Neural progenitor cell (in vitro differentiated cells): Measurements from ENCODE around the gene ECE2. TPM values are rescaled to one million over a fixed set of nuclear protein-coding genes. Genes with fewer than 3 reads are reported as not detected.

Experiments
- DNase-seq: peaks from one replicate; pipeline ENCODE4 v3.0.0-alpha.2; 2016; ENCODE audit warnings: low spot score
- H2AFZ ChIP-seq: fragments of 200-600 bp; sonication (generic); replicated peaks from 2 replicates; pipeline ENCODE4 v1.6.1; 2016; ENCODE audit warnings: antibody characterized with exemption
- H3F3A ChIP-seq: fragments of 200-600 bp; sonication (generic); 2 replicates; pipeline ENCODE4 v1.6.1; 2016; ENCODE audit warnings: antibody characterized with exemption, low read depth
- H3K27ac ChIP-seq: fragments of 200-600 bp; sonication (generic); 2 replicates; pipeline ENCODE4 v1.5.1; 2016; ENCODE audit warnings: mild to moderate bottlenecking
- H3K27me3 ChIP-seq: fragments of 200-600 bp; sonication (generic); 2 replicates; pipeline ENCODE4 v1.6.1; 2016; ENCODE audit warnings: mild to moderate bottlenecking, moderate library complexity
- H3K36me3 ChIP-seq: fragments of 200-600 bp; sonication (generic); 2 replicates; pipeline ENCODE4 v1.5.1; 2016
- H3K4me1 ChIP-seq: fragments of 200-600 bp; sonication (generic); 2 replicates; pipeline ENCODE4 v1.6.1; 2016; ENCODE audit warnings: mixed run types
- H3K4me2 ChIP-seq: fragments of 200-600 bp; sonication (generic); 2 replicates; pipeline ENCODE4 v1.6.1; 2016
- H3K4me3 ChIP-seq: fragments of 200-600 bp; sonication (generic); 2 replicates; pipeline ENCODE4 v1.5.1; 2016
- H3K79me2 ChIP-seq: fragments of 200-600 bp; sonication (generic); 2 replicates; pipeline ENCODE4 v1.6.1; 2016; ENCODE audit warnings: low read depth
- H3K9ac ChIP-seq: fragments of 200-600 bp; sonication (generic); 2 replicates; pipeline ENCODE4 v1.6.1; 2016
- H3K9me3 ChIP-seq: fragments of 200-600 bp; sonication (generic); 2 replicates; pipeline ENCODE4 v1.5.1; 2016; ENCODE audit warnings: low read depth
- H4K20me1 ChIP-seq: fragments of 200-600 bp; sonication (generic); 2 replicates; pipeline ENCODE4 v1.6.1; 2016; ENCODE audit warnings: low read depth
- H3K27ac Mint-ChIP-seq: 3 replicates; pipeline ENCODE4 v1.8.0; 2021; ENCODE audit warnings: mixed read lengths
- H3K27me3 Mint-ChIP-seq: 2 replicates; pipeline ENCODE4 v1.8.0; 2022; ENCODE audit warnings: low read depth, mild to moderate bottlenecking, inconsistent platforms, moderate library complexity, mixed read lengths; ENCODE audit not compliant: insufficient read depth
- H3K36me3 Mint-ChIP-seq: 3 replicates; pipeline ENCODE4 v1.8.0; 2021; ENCODE audit warnings: mixed read lengths
- H3K4me1 Mint-ChIP-seq: 3 replicates; pipeline ENCODE4 v1.8.0; 2021; ENCODE audit warnings: mixed read lengths
- H3K4me3 Mint-ChIP-seq: 3 replicates; pipeline ENCODE4 v1.8.0; 2021; ENCODE audit warnings: mild to moderate bottlenecking, moderate library complexity, mixed read lengths
- H3K9me3 Mint-ChIP-seq: 3 replicates; pipeline ENCODE4 v1.8.0; 2020; ENCODE audit warnings: mixed read lengths
- CTCF ChIP-seq: fragments of 200-600 bp; sonication (generic); IDR thresholded peaks from 2 replicates; pipeline ENCODE4 v1.5.1; 2017; ENCODE audit warnings: antibody characterized with exemption, mild to moderate bottlenecking
- EZH2 ChIP-seq: fragments of 200-600 bp; sonication (generic); IDR thresholded peaks from 2 replicates; pipeline ENCODE4 v1.6.1; 2017; ENCODE audit warnings: antibody characterized with exemption, mild to moderate bottlenecking, moderate library complexity
- EZH2phosphoT487 ChIP-seq: fragments of 200-600 bp; sonication (generic); IDR thresholded peaks from 2 replicates; pipeline ENCODE4 v1.6.1; 2017; ENCODE audit warnings: antibody characterized with exemption
- total RNA-seq: library from RNA; depleted of rRNA; stranded (reverse); fragments of >200 nt; gene quantifications from 2 replicates; pipeline ENCODE4 v1.2.3, GENCODE V29; 2015; ENCODE audit warnings: low replicate concordance

Gene ECE2
- total RNA-seq, 1 donor from 2014 or later, result not detected

DNA sequence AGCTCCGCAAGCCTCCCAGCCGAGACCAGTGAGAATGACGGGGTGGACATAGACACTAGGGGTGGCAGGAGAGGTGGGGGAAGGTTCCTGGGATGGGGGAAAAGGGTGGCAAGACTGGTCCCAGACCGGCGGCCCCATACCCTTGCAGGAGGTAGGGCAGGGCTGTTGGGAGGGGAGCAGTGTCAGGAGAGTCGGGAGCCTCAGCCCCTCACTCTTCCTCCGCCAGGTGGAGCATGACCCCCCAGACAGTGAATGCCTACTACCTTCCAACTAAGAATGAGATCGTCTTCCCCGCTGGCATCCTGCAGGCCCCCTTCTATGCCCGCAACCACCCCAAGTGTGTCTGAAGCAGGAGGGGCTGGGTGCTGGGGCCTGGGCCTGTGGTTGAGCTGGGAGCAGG lies 14.5 kb downstream of the ECE2 start:
- no peaks in the 10 kb centered on the region for H4K20me1 ChIP-seq
- no peak overlapping the region for H3K4me2 ChIP-seq
- Mint-ChIP-seq H3K36me3 (no peaks in the 10 kb centered on the region), H3K4me3 (no peak overlapping the region), H3K9me3 (no peaks in the 10 kb centered on the region), H3K27ac (no peak overlapping the region), H3K4me1 (no peaks in the 10 kb centered on the region), H3K27me3 (peaks cover 11% of the 10 kb centered on the region)
- no peaks in the 10 kb centered on the region for H3K4me1 ChIP-seq
- TF ChIP-seq EZH2 (no peak), CTCF (no peak), EZH2phosphoT487 (no peak)
- no peak overlapping the region for H3K9ac ChIP-seq
- no peak for DNase-seq
- H3K27me3 ChIP-seq, result peaks cover 6% of the 10 kb centered on the region
- H2AFZ ChIP-seq, result no peak overlapping the region
- no peaks in the 10 kb centered on the region for H3K36me3 ChIP-seq
- H3K4me3 ChIP-seq, result no peak overlapping the region
- H3K79me2 ChIP-seq, result no peaks in the 10 kb centered on the region
- no peaks in the 10 kb centered on the region for H3K9me3 ChIP-seq
- H3F3A ChIP-seq, result no peaks in the 10 kb centered on the region
- H3K27ac ChIP-seq, result no peak overlapping the region

DNA sequence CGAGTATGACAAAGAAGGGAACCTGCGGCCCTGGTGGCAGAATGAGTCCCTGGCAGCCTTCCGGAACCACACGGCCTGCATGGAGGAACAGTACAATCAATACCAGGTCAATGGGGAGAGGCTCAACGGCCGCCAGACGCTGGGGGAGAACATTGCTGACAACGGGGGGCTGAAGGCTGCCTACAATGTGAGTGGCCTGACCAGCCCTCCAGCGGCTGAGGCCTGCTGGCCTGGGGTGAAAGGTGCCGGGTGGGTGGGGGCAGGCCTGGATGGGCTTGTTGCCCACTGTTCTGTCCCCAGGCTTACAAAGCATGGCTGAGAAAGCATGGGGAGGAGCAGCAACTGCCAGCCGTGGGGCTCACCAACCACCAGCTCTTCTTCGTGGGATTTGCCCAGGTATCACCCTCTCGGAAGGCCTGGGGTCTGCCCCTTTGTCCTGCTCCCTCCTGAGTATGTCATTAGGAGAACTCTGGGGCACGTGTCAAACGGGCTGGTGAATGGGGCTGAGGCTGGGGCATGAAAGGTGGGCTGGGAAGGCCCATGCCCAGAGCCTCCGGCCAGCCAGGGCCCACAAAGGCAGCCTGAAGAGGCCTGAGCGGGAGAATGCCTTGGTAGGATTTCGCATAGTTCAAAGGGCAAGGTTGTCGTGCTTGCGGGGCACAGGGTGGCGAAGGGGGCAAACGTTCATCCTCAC lies 15.4 kb downstream of the ECE2 start:
- H3K4me1 ChIP-seq, result no peaks in the 10 kb centered on the region
- no peak overlapping the region for H3K4me2 ChIP-seq
- no peaks in the 10 kb centered on the region for H4K20me1 ChIP-seq
- H3K79me2 ChIP-seq, result no peaks in the 10 kb centered on the region
- H3K27ac ChIP-seq, result no peak overlapping the region
- Mint-ChIP-seq H3K9me3 (no peaks in the 10 kb centered on the region), H3K4me1 (no peaks in the 10 kb centered on the region), H3K27me3 (peaks cover 11% of the 10 kb centered on the region), H3K36me3 (no peaks in the 10 kb centered on the region), H3K4me3 (no peak overlapping the region), H3K27ac (no peak overlapping the region)
- H3K36me3 ChIP-seq, result no peaks in the 10 kb centered on the region
- no peak overlapping the region for H3K9ac ChIP-seq
- TF ChIP-seq EZH2phosphoT487 (no peak), CTCF (no peak), EZH2 (no peak)
- no peak overlapping the region for H3K4me3 ChIP-seq
- no peak overlapping the region for H2AFZ ChIP-seq
- no peak for DNase-seq
- H3K27me3 ChIP-seq, result peaks cover 6% of the 10 kb centered on the region
- no peaks in the 10 kb centered on the region for H3K9me3 ChIP-seq
- H3F3A ChIP-seq, result no peaks in the 10 kb centered on the region

- Histone ChIP-seq H4K20me1 (no peaks in the 10 kb centered on the region), H3F3A (no peaks in the 10 kb centered on the region), H3K4me1 (no peaks in the 10 kb centered on the region), H3K9me3 (no peaks in the 10 kb centered on the region), H3K27me3 (peaks cover 6% of the 10 kb centered on the region), H3K79me2 (no peaks in the 10 kb centered on the region), H3K4me2 (no peak overlapping the region), H3K9ac (no peak overlapping the region), H3K36me3 (no peaks in the 10 kb centered on the region), H3K27ac (no peak overlapping the region), H2AFZ (no peak overlapping the region), H3K4me3 (no peak overlapping the region)
- H3K4me3 Mint-ChIP-seq, result no peak overlapping the region
- peaks cover 8% of the 10 kb centered on the region for H3K27me3 Mint-ChIP-seq
- no peak overlapping the region for H3K27ac Mint-ChIP-seq
- no peaks in the 10 kb centered on the region for H3K36me3 Mint-ChIP-seq
- TF ChIP-seq EZH2phosphoT487, result no peak
- TF ChIP-seq EZH2, result no peak
- no peaks in the 10 kb centered on the region for H3K4me1 Mint-ChIP-seq
- H3K9me3 Mint-ChIP-seq, result no peaks in the 10 kb centered on the region
- no peak for DNase-seq
Observed at GRCh38 chr3:184291738-184292445, 16.1 kb downstream of the ECE2 start.

DNA sequence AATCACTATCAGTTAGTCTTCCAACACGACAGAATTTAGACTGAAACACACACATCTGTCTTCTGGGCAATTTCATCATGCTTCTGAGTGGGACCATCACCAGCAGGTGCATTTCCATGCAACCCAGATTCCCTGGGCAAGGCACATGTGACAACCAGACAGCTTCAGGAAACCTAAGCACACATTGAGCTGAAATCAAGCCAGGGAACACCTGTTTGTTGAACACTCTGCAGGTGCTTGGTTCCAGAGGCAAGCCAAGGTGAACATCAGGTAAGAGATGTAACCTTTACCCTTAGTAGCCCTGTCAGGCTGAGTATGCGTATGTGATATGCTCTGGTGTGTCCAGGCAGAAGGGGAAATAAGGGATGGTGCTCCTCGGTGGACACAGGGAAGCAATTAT lies 19.9 kb downstream of the ECE2 start:
- Histone ChIP-seq H3F3A (peaks cover 9% of the 10 kb centered on the region), H3K4me1 (peaks cover 8% of the 10 kb centered on the region), H3K27me3 (peaks cover 3% of the 10 kb centered on the region), H3K79me2 (peaks cover 17% of the 10 kb centered on the region), H3K9me3 (no peaks in the 10 kb centered on the region), H2AFZ (no peak overlapping the region), H4K20me1 (peaks cover 14% of the 10 kb centered on the region), H3K9ac (no peak overlapping the region), H3K4me3 (no peak overlapping the region), H3K27ac (no peak overlapping the region), H3K36me3 (no peaks in the 10 kb centered on the region), H3K4me2 (no peak overlapping the region)
- Mint-ChIP-seq H3K9me3 (no peaks in the 10 kb centered on the region), H3K27ac (no peak overlapping the region), H3K4me1 (peaks cover 17% of the 10 kb centered on the region), H3K36me3 (peaks cover 3% of the 10 kb centered on the region), H3K27me3 (peaks cover 5% of the 10 kb centered on the region), H3K4me3 (no peak overlapping the region)
- TF ChIP-seq CTCF (no peak), EZH2phosphoT487 (no peak), EZH2 (no peak)
- DNase-seq, result no peak
